HG02852 (cell line): ENCODE results near the gene TNNT3.

ENCODE experiments used
- ATAC-seq: cut with Tn5 transposase; IDR thresholded peaks from one replicate; pipeline ENCODE4 v1.9.1; 2021; ENCODE audit warnings: mild to moderate bottlenecking, moderate library complexity; ENCODE audit not compliant: unreplicated experiment

The TNNT3 gene

GRCh38 chr11:1982873-1983600 lies 63.5 kb downstream of the TNNT3 start:
- ATAC-seq = no peak

GRCh38 chr11:1983601-1983961 lies 64.1 kb downstream of the TNNT3 start:
- ATAC-seq = no peak

GRCh38 chr11:1987024-1987423 lies 67.5 kb downstream of the TNNT3 start:
- ATAC-seq = no peak

GRCh38 chr11:1988174-1988573 lies 68.7 kb downstream of the TNNT3 start:
- no peak for ATAC-seq
